ENCODE results near the gene PHETA2.

Gene PHETA2

GRCh38 chr22:42041784-42042183 lies 32.3 kb upstream of the PHETA2 start:
- no peak for TF ChIP-seq CTCF (IDR thresholded peaks at IDR 0.05; ENCODE audit: extremely low read depth, insufficient read depth, missing control alignments)
- no peak for DNase-seq (ENCODE audit: low spot score)
- in situ Hi-C loops (cut with MboI; ENCODE audit: low pct_unique_long_range_greater_than_20kb, low sequenced_read_pairs, unreplicated experiment), result no loop called here

GRCh38 chr22:42050641-42051180 lies 23.3 kb upstream of the PHETA2 start:
- no peak for DNase-seq (ENCODE audit: low spot score)
- in situ Hi-C loops (cut with MboI; ENCODE audit: low pct_unique_long_range_greater_than_20kb, low sequenced_read_pairs, unreplicated experiment), result no loop called here
- TF ChIP-seq CTCF (IDR thresholded peaks at IDR 0.05; ENCODE audit: extremely low read depth, insufficient read depth, missing control alignments), result no peak

- in situ Hi-C loops (cut with MboI; ENCODE audit: low pct_unique_long_range_greater_than_20kb, low sequenced_read_pairs, unreplicated experiment), result no loop called here
- no peak for DNase-seq (ENCODE audit: low spot score)
These were observed 21.3 kb upstream of the PHETA2 start for GRCh38 chr22:42052765-42053164.

GRCh38 chr22:42056757-42057511 lies 17.1 kb upstream of the PHETA2 start:
- in situ Hi-C loops (cut with MboI; ENCODE audit: low pct_unique_long_range_greater_than_20kb, low sequenced_read_pairs, unreplicated experiment), result no loop called here
- DNase-seq (ENCODE audit: low spot score), result no peak
- no peak for TF ChIP-seq CTCF (IDR thresholded peaks at IDR 0.05; ENCODE audit: extremely low read depth, insufficient read depth, missing control alignments)

More at GRCh38 chr22:42052765-42053164, 21.3 kb upstream of the PHETA2 start:
- no peak for TF ChIP-seq CTCF (IDR thresholded peaks at IDR 0.05; ENCODE audit: extremely low read depth, insufficient read depth, missing control alignments)

- no peak for TF ChIP-seq CTCF (IDR thresholded peaks at IDR 0.05; ENCODE audit: extremely low read depth, insufficient read depth, missing control alignments)
- no peak for DNase-seq (ENCODE audit: low spot score)
- in situ Hi-C loops (cut with MboI; ENCODE audit: low pct_unique_long_range_greater_than_20kb, low sequenced_read_pairs, unreplicated experiment), result no loop called here
These were observed 13.6 kb upstream of the PHETA2 start for GRCh38 chr22:42060489-42060888.

GRCh38 chr22:42061041-42061440 lies 13.0 kb upstream of the PHETA2 start:
- in situ Hi-C loops (cut with MboI; ENCODE audit: low pct_unique_long_range_greater_than_20kb, low sequenced_read_pairs, unreplicated experiment), result no loop called here
- TF ChIP-seq CTCF (IDR thresholded peaks at IDR 0.05; ENCODE audit: extremely low read depth, insufficient read depth, missing control alignments), result no peak
- DNase-seq (ENCODE audit: low spot score), result no peak

Measured in GM13977 (cell line).